Calu3 (cell line): Measurements from ENCODE around the gene SLC39A7. TPM values are rescaled to one million over a fixed set of nuclear protein-coding genes. Genes with fewer than 3 reads are reported as not detected.
A peak's percentile ranks its signal among the peaks of the same experiment; 100 is the strongest.

Experiments
- BruUV-seq: library from RNA; stranded (reverse); fragments of 400-500 nt; replicated peaks from 2 replicates; lab custom pipeline; 2021; lab: Mats Ljungman, UMichigan
- CTCF ChIA-PET: fragments of 300-600 bp; sonication (Branson Sonifier 250); formaldehyde crosslinking; loops from one replicate; lab custom pipeline; 2022; ENCODE audit warnings: antibody characterized with exemption; lab: Charles Lee
- DNase-seq: peaks from one replicate; pipeline ENCODE4 v3.0.0; 2022
- H3K27ac Mint-ChIP-seq: one replicate; pipeline ENCODE4 v1.8.0; 2022; ENCODE audit warnings: mixed read lengths; ENCODE audit not compliant: unreplicated experiment
- H3K27me3 Mint-ChIP-seq: one replicate; pipeline ENCODE4 v1.8.0; 2022; ENCODE audit warnings: mixed read lengths; ENCODE audit not compliant: unreplicated experiment
- H3K36me3 Mint-ChIP-seq: one replicate; pipeline ENCODE4 v1.8.0; 2022; ENCODE audit warnings: mild to moderate bottlenecking, moderate library complexity, mixed read lengths; ENCODE audit not compliant: insufficient read depth, unreplicated experiment
- H3K4me1 Mint-ChIP-seq: one replicate; pipeline ENCODE4 v1.8.0; 2022; ENCODE audit warnings: mild to moderate bottlenecking, low read depth, mixed read lengths; ENCODE audit not compliant: unreplicated experiment
- H3K4me3 Mint-ChIP-seq: one replicate; pipeline ENCODE4 v1.8.0; 2022; ENCODE audit warnings: mild to moderate bottlenecking, low read depth, moderate library complexity, mixed read lengths; ENCODE audit not compliant: unreplicated experiment
- H3K9me3 Mint-ChIP-seq: one replicate; pipeline ENCODE4 v1.8.0; 2022; ENCODE audit warnings: low read depth, mixed read lengths; ENCODE audit not compliant: unreplicated experiment
- intact Hi-C: fragments of 100-400 bp; cut with micrococcal nuclease; formaldehyde crosslinking; loops from one replicate; pipeline ENCODE4 v1.10.0; 2022; ENCODE audit not compliant: unreplicated experiment
- microRNA-seq: library from miRNA; unstranded; fragments of <30 nt; microRNA quantifications from one replicate; pipeline ENCODE4 v1.2.0, GENCODE V29; 2022
- total RNA-seq: library from RNA; stranded (reverse); gene quantifications from 2 replicates; pipeline ENCODE4 v1.2.3, GENCODE V29; 2022
- TF ChIP-seq, protein P1 (sequence below): fragments of 200-600 bp; IDR thresholded peaks from one replicate; pipeline ENCODE4 v1.8.0; 2022; ENCODE audit warnings: antibody characterized with exemption; ENCODE audit not compliant: unreplicated experiment

The SLC39A7 gene
- total RNA-seq, 1 experiment from 2014 or later = 201 TPM

DNA sequence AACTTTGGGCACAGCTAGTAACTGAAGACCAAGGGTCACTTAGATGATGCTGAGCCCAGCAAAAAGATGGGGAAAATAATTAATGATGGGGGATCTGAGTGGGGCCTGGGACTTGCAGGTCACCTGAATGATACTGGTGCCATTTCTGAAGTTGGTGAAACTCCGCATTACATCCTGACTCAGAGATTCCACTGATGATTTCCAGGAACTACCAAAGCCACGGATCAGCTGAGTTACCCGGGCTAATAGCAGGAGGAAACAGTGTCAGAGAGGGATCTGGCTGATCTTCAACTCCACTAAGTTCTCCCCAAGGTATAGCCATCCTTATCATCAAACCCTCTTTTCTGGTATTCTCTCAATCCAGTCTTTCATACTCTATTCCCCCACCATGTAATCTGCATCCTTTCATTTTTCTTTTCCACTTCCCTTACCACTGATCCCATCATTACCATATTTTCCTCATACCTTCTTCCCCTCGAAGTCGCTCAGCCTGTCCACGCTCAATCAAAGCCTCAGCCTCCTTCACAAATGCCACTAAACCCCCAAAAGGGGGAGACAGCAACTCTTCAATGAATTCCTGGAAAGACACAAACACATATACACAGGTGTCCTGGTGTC, 50.8 kb downstream of the SLC39A7 start:
- intact Hi-C loops = no loop called here
- CTCF ChIA-PET = interaction anchor here (0.6 to 0.7 kb wide), 2 partner anchors 101 to 176 kb away, joined by 3 to 7 read pairs; partner anchors contain the start of gene HLA-DPB1
- no peak for DNase-seq
- no TSS peak for BruUV-seq
- Mint-ChIP-seq H3K36me3 (peaks cover 44% of the 10 kb centered on the region), H3K27ac (no peak overlapping the region), H3K27me3 (peaks cover 2% of the 10 kb centered on the region), H3K4me3 (no peak overlapping the region), H3K4me1 (peaks cover 26% of the 10 kb centered on the region), H3K9me3 (no peaks in the 10 kb centered on the region)
- TF ChIP-seq, protein P1, sequence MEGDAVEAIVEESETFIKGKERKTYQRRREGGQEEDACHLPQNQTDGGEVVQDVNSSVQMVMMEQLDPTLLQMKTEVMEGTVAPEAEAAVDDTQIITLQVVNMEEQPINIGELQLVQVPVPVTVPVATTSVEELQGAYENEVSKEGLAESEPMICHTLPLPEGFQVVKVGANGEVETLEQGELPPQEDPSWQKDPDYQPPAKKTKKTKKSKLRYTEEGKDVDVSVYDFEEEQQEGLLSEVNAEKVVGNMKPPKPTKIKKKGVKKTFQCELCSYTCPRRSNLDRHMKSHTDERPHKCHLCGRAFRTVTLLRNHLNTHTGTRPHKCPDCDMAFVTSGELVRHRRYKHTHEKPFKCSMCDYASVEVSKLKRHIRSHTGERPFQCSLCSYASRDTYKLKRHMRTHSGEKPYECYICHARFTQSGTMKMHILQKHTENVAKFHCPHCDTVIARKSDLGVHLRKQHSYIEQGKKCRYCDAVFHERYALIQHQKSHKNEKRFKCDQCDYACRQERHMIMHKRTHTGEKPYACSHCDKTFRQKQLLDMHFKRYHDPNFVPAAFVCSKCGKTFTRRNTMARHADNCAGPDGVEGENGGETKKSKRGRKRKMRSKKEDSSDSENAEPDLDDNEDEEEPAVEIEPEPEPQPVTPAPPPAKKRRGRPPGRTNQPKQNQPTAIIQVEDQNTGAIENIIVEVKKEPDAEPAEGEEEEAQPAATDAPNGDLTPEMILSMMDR = no peak

DNA sequence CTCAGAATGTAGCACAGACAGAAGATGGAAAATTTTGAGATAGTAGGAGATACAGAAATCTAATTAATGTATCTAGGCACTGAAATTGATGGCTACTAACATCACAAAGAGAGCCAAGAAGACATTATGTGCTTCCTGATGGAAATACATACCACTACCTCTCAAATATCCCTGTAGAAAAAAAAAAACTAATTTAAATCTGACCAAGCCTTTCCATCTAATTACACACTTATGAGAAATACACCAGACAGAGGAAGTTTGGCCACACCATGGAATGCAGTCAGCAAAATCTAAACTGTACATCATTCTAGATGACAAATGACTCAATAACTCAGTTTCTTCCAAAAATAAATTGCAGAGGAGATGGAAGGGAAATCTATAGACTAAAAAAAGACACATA, 52.1 kb downstream of the SLC39A7 start:
- intact Hi-C loops = no loop called here
- Mint-ChIP-seq H3K4me1 (peaks cover 25% of the 10 kb centered on the region), H3K4me3 (no peak overlapping the region), H3K9me3 (no peaks in the 10 kb centered on the region), H3K27ac (no peak overlapping the region), H3K36me3 (peaks cover 51% of the 10 kb centered on the region), H3K27me3 (no peaks in the 10 kb centered on the region)
- DNase-seq = no peak
- no TSS peak for BruUV-seq
- CTCF ChIA-PET = interaction anchor here (0.7 kb wide), 1 partner anchor 145 kb away, joined by 4 read pairs; no protein-coding TSS in a partner anchor
- TF ChIP-seq, protein P1 = no peak

Small RNA genes lying within 50 kb of the gene (microRNA-seq; reads per million reads assigned to microRNA genes)
- gene MIR219A1 = 15.1 reads per million, percentile 40 among the genes with 10 or more reads in this experiment

Other genes starting within 250 kb of the SLC39A7 start
- gene HLA-DMA, start 247.8 kb upstream of the SLC39A7 start, total RNA-seq = 98.0 and 104 TPM in 2 replicates
- gene BRD2, start 232.3 kb upstream of the SLC39A7 start, total RNA-seq = 351 and 356 TPM in 2 replicates
- gene HLA-DOA, start 191.3 kb upstream of the SLC39A7 start, total RNA-seq = 1.7 and 4.1 TPM in 2 replicates
- gene HLA-DPA1, start 127.2 kb upstream of the SLC39A7 start, total RNA-seq = 29.2 and 46.4 TPM in 2 replicates
- 12.0 and 18.3 TPM in 2 replicates for gene HLA-DPB1, start 124.9 kb upstream of the SLC39A7 start, total RNA-seq
- 1.8 TPM in 2 replicates for gene COL11A2, start 8.4 kb upstream of the SLC39A7 start, total RNA-seq
- 78.2 and 78.3 TPM in 2 replicates for gene RXRB, start 202 bp upstream of the SLC39A7 start, total RNA-seq
- 40.4 and 41.7 TPM in 2 replicates for gene HSD17B8, start 3.8 kb downstream of the SLC39A7 start, total RNA-seq
- 53.9 and 58.9 TPM in 2 replicates for gene RING1, start 7.6 kb downstream of the SLC39A7 start, total RNA-seq
- 99.7 and 104 TPM in 2 replicates for gene VPS52, start 71.0 kb downstream of the SLC39A7 start, total RNA-seq
- 2,667 and 2,688 TPM in 2 replicates for gene RPS18, start 71.2 kb downstream of the SLC39A7 start, total RNA-seq
- gene B3GALT4, start 76.3 kb downstream of the SLC39A7 start, total RNA-seq = 18.2 and 21.6 TPM in 2 replicates
- gene WDR46, start 88.4 kb downstream of the SLC39A7 start, total RNA-seq = 124 and 125 TPM in 2 replicates
- gene PFDN6, start 88.7 kb downstream of the SLC39A7 start, total RNA-seq = 141 and 168 TPM in 2 replicates
- 138 and 154 TPM in 2 replicates for gene RGL2, start 98.1 kb downstream of the SLC39A7 start, total RNA-seq
- gene TAPBP, start 113.2 kb downstream of the SLC39A7 start, total RNA-seq = 443 and 488 TPM in 2 replicates
- 22.6 and 26.4 TPM in 2 replicates for gene ZBTB22, start 116.9 kb downstream of the SLC39A7 start, total RNA-seq
- gene DAXX, start 122.1 kb downstream of the SLC39A7 start, total RNA-seq = 86.3 and 86.6 TPM in 2 replicates
- gene KIFC1, start 191.0 kb downstream of the SLC39A7 start, total RNA-seq = 105 and 140 TPM in 2 replicates
- 62.4 and 68.3 TPM in 2 replicates for gene PHF1, start 210.1 kb downstream of the SLC39A7 start, total RNA-seq
- gene CUTA, start 217.2 kb downstream of the SLC39A7 start, total RNA-seq = 170 and 172 TPM in 2 replicates
- gene SYNGAP1, start 219.2 kb downstream of the SLC39A7 start, total RNA-seq = 18.8 and 24.9 TPM in 2 replicates